HepG2 (cell line): Measurements from ENCODE around the gene ELF2. TPM values are rescaled to one million over a fixed set of nuclear protein-coding genes. Genes with fewer than 3 reads are reported as not detected.

Experiments used
- ERF ChIP-seq: IDR thresholded peaks from 2 replicates; pipeline ENCODE4 v1.6.1; 2018; ENCODE audit warnings: missing biosample characterization, missing genetic modification reagents
- HMGXB3 ChIP-seq: sonication (generic); formaldehyde crosslinking; IDR thresholded peaks from 2 replicates; pipeline ENCODE4 v1.4.0; 2020; ENCODE audit warnings: missing genetic modification reagents, borderline replicate concordance
- KAT8 ChIP-seq: IDR thresholded peaks from 2 replicates; pipeline ENCODE4 v1.6.1; 2016; ENCODE audit warnings: missing genetic modification reagents, missing compliant biosample characterization
- POLR2G ChIP-seq: fragments of 200-400 bp; formaldehyde crosslinking; IDR thresholded peaks from 2 replicates; pipeline ENCODE4 v1.6.1; 2018; ENCODE audit warnings: mild to moderate bottlenecking, low read depth, low read length, moderate library complexity
- SNAI1 ChIP-seq: sonication (generic); formaldehyde crosslinking; IDR thresholded peaks from 2 replicates; pipeline ENCODE4 v1.5.0; 2020; ENCODE audit warnings: mild to moderate bottlenecking, missing genetic modification reagents, borderline replicate concordance
- STAT6 ChIP-seq: sonication (generic); formaldehyde crosslinking; IDR thresholded peaks from 2 replicates; pipeline ENCODE4 v1.4.0; 2020; ENCODE audit warnings: missing genetic modification reagents, mild to moderate bottlenecking, borderline replicate concordance
- ZFP1 ChIP-seq: IDR thresholded peaks from 2 replicates; pipeline ENCODE4 v1.6.1; 2016
- ZNF10 ChIP-seq: sonication (generic); formaldehyde crosslinking; IDR thresholded peaks from 2 replicates; pipeline ENCODE4 v1.4.0; 2020; ENCODE audit warnings: mild to moderate bottlenecking, low read depth, missing genetic modification reagents, borderline replicate concordance
- ZNF225 ChIP-seq: sonication (generic); formaldehyde crosslinking; IDR thresholded peaks from 2 replicates; pipeline ENCODE4 v1.4.0; 2020; ENCODE audit warnings: mild to moderate bottlenecking, missing genetic modification reagents
- ZNF569 ChIP-seq: sonication (generic); formaldehyde crosslinking; IDR thresholded peaks from 2 replicates; pipeline ENCODE4 v1.5.0; 2020; ENCODE audit warnings: mild to moderate bottlenecking, missing genetic modification reagents, moderate library complexity, borderline replicate concordance
- ZNF737 ChIP-seq: sonication (generic); formaldehyde crosslinking; IDR thresholded peaks from 2 replicates; pipeline ENCODE4 v1.5.0; 2020; ENCODE audit warnings: missing genetic modification reagents, mild to moderate bottlenecking, borderline replicate concordance
- ZNF773 ChIP-seq: sonication (generic); formaldehyde crosslinking; IDR thresholded peaks from 2 replicates; pipeline ENCODE4 v1.4.0; 2020; ENCODE audit warnings: missing genetic modification reagents, borderline replicate concordance
- ZNF850 ChIP-seq: sonication (generic); formaldehyde crosslinking; conservative IDR thresholded peaks from 2 replicates; pipeline ENCODE4 v1.9.0; 2021; ENCODE audit warnings: mild to moderate bottlenecking, missing genetic modification reagents
- polyA plus RNA-seq, 8 experiments: library from polyadenylated mRNA; depleted of rRNA in 3 of 8; stranded (reverse) in 7 of 8; unstranded in 1 of 8; fragments of >200 nt; fragmentation: Illumina TruSeq in 4 of 8; extraction: Trizol in 4 of 8; gene quantifications; 2 replicates each; pipeline versions ENCODE4 v1.2.1 to v1.2.3, GENCODE V29; 2011 to 2016; ENCODE audit warnings: low read depth in 4 of 8, missing spikeins in 1 of 8, mixed read lengths in 1 of 8; ENCODE audit not compliant: insufficient read depth in 1 of 8
- total RNA-seq, 5 experiments: library from RNA; depleted of rRNA; stranded (reverse); fragments of >200 nt; fragmentation: Illumina TruSeq; extraction: Trizol; gene quantifications; 2 replicates each; pipeline ENCODE4 v1.2.3, GENCODE V29; 2016; ENCODE audit warnings: low read depth in 1 of 5

The ELF2 gene
- total and polyA plus RNA-seq, 2 of the 13 experiments (the other 11 are each of a cell fraction or from before 2014, with no cell fraction given) = 28.6 to 35.4 TPM

GRCh38 chr4:139083956-139084803, 92.8 kb downstream of the ELF2 start (continued):
- TF ChIP-seq HMGXB3 (CRISPR knock-in tag) (no peak), POLR2G (peak; percentile 84), ZNF10 (CRISPR knock-in tag) (no peak), ZFP1 (CRISPR knock-in tag) (no peak), ZNF225 (no peak), ZNF569 (CRISPR knock-in tag) (no peak), KAT8 (CRISPR knock-in tag) (peak; percentile 44; the same call in 1 of the 2 replicates), ZNF737 (CRISPR knock-in tag) (no peak), SNAI1 (CRISPR knock-in tag) (no peak), STAT6 (CRISPR knock-in tag) (no peak), ZNF773 (CRISPR knock-in tag) (peak; percentile 15; the same call in 1 of the 2 replicates), ZNF850 (CRISPR knock-in tag) (no peak), ERF (CRISPR knock-in tag) (peak; percentile 11; the same call in 1 of the 2 replicates)
